K562 (cell line): Measurements from ENCODE around the gene SYNPR.

Source experiments
- CREM ChIP-seq: IDR thresholded peaks from 2 replicates; pipeline ENCODE4 v1.6.1; 2014; ENCODE audit warnings: antibody characterized with exemption, low read depth
- ELF4 ChIP-seq: fragments of 450-650 bp; formaldehyde crosslinking; IDR thresholded peaks from 2 replicates; pipeline ENCODE4 v1.4.0; 2022; ENCODE audit warnings: missing genetic modification characterization
- MAFK ChIP-seq: IDR thresholded peaks from 2 replicates; pipeline ENCODE4 v1.6.1; 2011; ENCODE audit warnings: low read length, improper control_type of control experiment
- NR1H2 ChIP-seq: sonication (generic); formaldehyde crosslinking; IDR thresholded peaks from 2 replicates; pipeline ENCODE4 v1.4.0; 2020; ENCODE audit warnings: mild to moderate bottlenecking, missing genetic modification reagents
- PHB ChIP-seq: fragments of 250-450 bp; sonication (Bioruptor Pico); IDR thresholded peaks from 2 replicates; pipeline ENCODE4 v1.5.0; 2021
- POLR2A ChIP-seq: fragments of 450-650 bp; conservative IDR thresholded peaks from 2 replicates; pipeline ENCODE4 v1.6.1; 2016
- TEAD1 ChIP-seq, 2 experiments: fragments of 450-650 bp in 1 of 2; sonication (generic) in 1 of 2; formaldehyde crosslinking; IDR thresholded peaks; 2 replicates each; pipeline versions ENCODE4 v1.4.0 to v1.8.0; 2020 to 2022; ENCODE audit warnings: mild to moderate bottlenecking in 2 of 2, missing genetic modification reagents in 1 of 2
- ZNF445 ChIP-seq: fragments of 250-450 bp; sonication (Bioruptor Pico); IDR thresholded peaks from 2 replicates; pipeline ENCODE4 v1.4.0; 2020; ENCODE audit warnings: low read depth, mild to moderate bottlenecking, moderate library complexity
- ZNF780A ChIP-seq: fragments of 250-450 bp; sonication (Bioruptor Pico); IDR thresholded peaks from 2 replicates; pipeline ENCODE4 v1.5.0; 2021; ENCODE audit warnings: mild to moderate bottlenecking
- TF ChIP-seq, protein P1 (sequence below), 3 experiments: IDR thresholded peaks in 2 of 3; conservative IDR thresholded peaks in 1 of 3; 2 replicates each; pipeline ENCODE4 v1.5.1; 2011 to 2012; ENCODE audit warnings: low read length in 3 of 3, mild to moderate bottlenecking in 3 of 3, control low read depth in 2 of 3, improper control_type of control experiment in 1 of 3, inconsistent platforms in 1 of 3, low read depth in 1 of 3, mixed read lengths in 1 of 3, moderate library complexity in 1 of 3; ENCODE audit not compliant: insufficient read depth in 2 of 3
- TF ChIP-seq, protein P2 (sequence below): sonication (generic); formaldehyde crosslinking; IDR thresholded peaks from 2 replicates; pipeline ENCODE4 v1.8.0; 2022; ENCODE audit warnings: mild to moderate bottlenecking, missing genetic modification reagents
- TF ChIP-seq, protein P3 (sequence below): sonication (generic); formaldehyde crosslinking; IDR thresholded peaks from 2 replicates; pipeline ENCODE4 v1.8.0; 2022; ENCODE audit warnings: mild to moderate bottlenecking, low read depth, missing genetic modification reagents

GRCh38 chr3:63450023-63450422, 171.9 kb downstream of the SYNPR start:
- TF ChIP-seq NR1H2 (no peak), POLR2A (no peak), ELF4 (CRISPR knock-in tag) (no peak), TEAD1 (CRISPR knock-in tag; IDR thresholded peaks at IDR 0.05) (no peak), ZNF445 (CRISPR knock-in tag) (no peak), CREM (no peak), MAFK (no peak), ZNF780A (CRISPR knock-in tag) (no peak), PHB (CRISPR knock-in tag) (no peak)
- TF ChIP-seq, protein P1, sequence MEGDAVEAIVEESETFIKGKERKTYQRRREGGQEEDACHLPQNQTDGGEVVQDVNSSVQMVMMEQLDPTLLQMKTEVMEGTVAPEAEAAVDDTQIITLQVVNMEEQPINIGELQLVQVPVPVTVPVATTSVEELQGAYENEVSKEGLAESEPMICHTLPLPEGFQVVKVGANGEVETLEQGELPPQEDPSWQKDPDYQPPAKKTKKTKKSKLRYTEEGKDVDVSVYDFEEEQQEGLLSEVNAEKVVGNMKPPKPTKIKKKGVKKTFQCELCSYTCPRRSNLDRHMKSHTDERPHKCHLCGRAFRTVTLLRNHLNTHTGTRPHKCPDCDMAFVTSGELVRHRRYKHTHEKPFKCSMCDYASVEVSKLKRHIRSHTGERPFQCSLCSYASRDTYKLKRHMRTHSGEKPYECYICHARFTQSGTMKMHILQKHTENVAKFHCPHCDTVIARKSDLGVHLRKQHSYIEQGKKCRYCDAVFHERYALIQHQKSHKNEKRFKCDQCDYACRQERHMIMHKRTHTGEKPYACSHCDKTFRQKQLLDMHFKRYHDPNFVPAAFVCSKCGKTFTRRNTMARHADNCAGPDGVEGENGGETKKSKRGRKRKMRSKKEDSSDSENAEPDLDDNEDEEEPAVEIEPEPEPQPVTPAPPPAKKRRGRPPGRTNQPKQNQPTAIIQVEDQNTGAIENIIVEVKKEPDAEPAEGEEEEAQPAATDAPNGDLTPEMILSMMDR (IDR thresholded peaks at IDR 0.05 in 2 of 3, conservative IDR thresholded peaks at IDR 0.05 in 1 of 3; ENCODE audit: insufficient read depth in 2 of 3, low read depth in 1 of 3, low read length in 3 of 3): no peak
- TF ChIP-seq, protein P2, sequence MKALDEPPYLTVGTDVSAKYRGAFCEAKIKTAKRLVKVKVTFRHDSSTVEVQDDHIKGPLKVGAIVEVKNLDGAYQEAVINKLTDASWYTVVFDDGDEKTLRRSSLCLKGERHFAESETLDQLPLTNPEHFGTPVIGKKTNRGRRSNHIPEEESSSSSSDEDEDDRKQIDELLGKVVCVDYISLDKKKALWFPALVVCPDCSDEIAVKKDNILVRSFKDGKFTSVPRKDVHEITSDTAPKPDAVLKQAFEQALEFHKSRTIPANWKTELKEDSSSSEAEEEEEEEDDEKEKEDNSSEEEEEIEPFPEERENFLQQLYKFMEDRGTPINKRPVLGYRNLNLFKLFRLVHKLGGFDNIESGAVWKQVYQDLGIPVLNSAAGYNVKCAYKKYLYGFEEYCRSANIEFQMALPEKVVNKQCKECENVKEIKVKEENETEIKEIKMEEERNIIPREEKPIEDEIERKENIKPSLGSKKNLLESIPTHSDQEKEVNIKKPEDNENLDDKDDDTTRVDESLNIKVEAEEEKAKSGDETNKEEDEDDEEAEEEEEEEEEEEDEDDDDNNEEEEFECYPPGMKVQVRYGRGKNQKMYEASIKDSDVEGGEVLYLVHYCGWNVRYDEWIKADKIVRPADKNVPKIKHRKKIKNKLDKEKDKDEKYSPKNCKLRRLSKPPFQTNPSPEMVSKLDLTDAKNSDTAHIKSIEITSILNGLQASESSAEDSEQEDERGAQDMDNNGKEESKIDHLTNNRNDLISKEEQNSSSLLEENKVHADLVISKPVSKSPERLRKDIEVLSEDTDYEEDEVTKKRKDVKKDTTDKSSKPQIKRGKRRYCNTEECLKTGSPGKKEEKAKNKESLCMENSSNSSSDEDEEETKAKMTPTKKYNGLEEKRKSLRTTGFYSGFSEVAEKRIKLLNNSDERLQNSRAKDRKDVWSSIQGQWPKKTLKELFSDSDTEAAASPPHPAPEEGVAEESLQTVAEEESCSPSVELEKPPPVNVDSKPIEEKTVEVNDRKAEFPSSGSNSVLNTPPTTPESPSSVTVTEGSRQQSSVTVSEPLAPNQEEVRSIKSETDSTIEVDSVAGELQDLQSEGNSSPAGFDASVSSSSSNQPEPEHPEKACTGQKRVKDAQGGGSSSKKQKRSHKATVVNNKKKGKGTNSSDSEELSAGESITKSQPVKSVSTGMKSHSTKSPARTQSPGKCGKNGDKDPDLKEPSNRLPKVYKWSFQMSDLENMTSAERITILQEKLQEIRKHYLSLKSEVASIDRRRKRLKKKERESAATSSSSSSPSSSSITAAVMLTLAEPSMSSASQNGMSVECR (CRISPR knock-in tag): no peak
- TF ChIP-seq, protein P3, sequence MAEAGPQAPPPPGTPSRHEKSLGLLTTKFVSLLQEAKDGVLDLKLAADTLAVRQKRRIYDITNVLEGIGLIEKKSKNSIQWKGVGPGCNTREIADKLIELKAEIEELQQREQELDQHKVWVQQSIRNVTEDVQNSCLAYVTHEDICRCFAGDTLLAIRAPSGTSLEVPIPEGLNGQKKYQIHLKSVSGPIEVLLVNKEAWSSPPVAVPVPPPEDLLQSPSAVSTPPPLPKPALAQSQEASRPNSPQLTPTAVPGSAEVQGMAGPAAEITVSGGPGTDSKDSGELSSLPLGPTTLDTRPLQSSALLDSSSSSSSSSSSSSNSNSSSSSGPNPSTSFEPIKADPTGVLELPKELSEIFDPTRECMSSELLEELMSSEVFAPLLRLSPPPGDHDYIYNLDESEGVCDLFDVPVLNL (CRISPR knock-in tag): no peak
